Measurements from ENCODE around the gene ATP6V1C2.

DNA sequence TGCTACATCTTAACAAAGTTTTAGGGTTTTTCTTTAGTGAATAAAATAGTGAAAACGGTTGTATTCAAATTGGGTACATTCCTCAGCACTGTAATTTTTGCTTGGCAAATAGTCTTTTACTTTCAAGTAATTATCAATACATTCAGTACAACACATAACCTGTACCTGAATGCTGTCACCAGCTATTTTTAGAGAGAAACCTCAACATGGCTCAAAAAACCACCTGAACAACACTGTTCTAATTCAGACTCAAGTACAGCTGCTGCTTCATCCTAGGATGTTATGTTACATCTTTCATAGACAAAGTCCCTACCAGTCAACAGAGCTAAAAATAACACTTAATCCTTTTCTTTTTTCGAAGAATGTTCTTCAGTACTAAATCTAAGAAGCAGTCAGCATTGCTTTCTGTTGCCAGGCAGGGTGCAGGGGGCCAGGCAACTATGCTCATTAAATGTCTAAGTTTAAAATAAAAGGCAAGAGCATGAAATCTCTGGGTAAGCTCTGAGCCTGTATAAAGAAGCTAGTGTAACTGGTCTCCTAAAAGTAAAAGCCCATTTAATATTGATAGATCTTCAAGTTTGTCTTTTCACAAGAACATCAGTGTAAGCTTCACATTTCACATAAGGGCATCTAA lies 70.7 kb downstream of the ATP6V1C2 start:
- no peak for TF ChIP-seq POLR2A (IDR thresholded peaks at IDR 0.05)
- TF ChIP-seq, protein P1, sequence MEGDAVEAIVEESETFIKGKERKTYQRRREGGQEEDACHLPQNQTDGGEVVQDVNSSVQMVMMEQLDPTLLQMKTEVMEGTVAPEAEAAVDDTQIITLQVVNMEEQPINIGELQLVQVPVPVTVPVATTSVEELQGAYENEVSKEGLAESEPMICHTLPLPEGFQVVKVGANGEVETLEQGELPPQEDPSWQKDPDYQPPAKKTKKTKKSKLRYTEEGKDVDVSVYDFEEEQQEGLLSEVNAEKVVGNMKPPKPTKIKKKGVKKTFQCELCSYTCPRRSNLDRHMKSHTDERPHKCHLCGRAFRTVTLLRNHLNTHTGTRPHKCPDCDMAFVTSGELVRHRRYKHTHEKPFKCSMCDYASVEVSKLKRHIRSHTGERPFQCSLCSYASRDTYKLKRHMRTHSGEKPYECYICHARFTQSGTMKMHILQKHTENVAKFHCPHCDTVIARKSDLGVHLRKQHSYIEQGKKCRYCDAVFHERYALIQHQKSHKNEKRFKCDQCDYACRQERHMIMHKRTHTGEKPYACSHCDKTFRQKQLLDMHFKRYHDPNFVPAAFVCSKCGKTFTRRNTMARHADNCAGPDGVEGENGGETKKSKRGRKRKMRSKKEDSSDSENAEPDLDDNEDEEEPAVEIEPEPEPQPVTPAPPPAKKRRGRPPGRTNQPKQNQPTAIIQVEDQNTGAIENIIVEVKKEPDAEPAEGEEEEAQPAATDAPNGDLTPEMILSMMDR (IDR thresholded peaks at IDR 0.05): no peak
